A673 (cell line): ENCODE data around the gene ATG10. TPM values are rescaled to one million over a fixed set of nuclear protein-coding genes. Genes with fewer than 3 reads are reported as not detected.
"Not testable (repeated sequence)": the region's sequence is repeated elsewhere in the genome, so short reads cannot be mapped to it uniquely, and the experiment has no call there.

Experiments
- BruUV-seq: library from RNA; stranded (reverse); fragments of 400-500 nt; replicated peaks from 2 replicates; lab custom pipeline; 2021; lab: Mats Ljungman, UMichigan
- CTCF ChIA-PET: fragments of 300-600 bp; sonication (Branson Sonifier 250); formaldehyde crosslinking; loops from one replicate; lab custom pipeline; 2022; ENCODE audit warnings: antibody characterized with exemption; lab: Charles Lee
- POLR2A ChIA-PET: fragments of 300-600 bp; sonication (Branson Sonifier 250); formaldehyde crosslinking; loops from one replicate; lab custom pipeline; 2022; ENCODE audit warnings: antibody characterized with exemption; ENCODE audit not compliant: low non-redundant PET; lab: Charles Lee
- DNase-seq: peaks from one replicate; pipeline ENCODE4 v3.0.0-alpha.2; 2015; ENCODE audit warnings: low spot score
- H3K27ac ChIP-seq: fragments of 200-600 bp; sonication (generic); 2 replicates; pipeline ENCODE4 v1.5.1; 2016; ENCODE audit warnings: mixed run types, low read depth, mild to moderate bottlenecking, mixed read lengths, antibody characterized with exemption, low read length; ENCODE audit not compliant: poor library complexity, severe bottlenecking
- H3K27me3 ChIP-seq: fragments of 200-600 bp; sonication (generic); replicated peaks from 2 replicates; pipeline ENCODE4 v1.6.1; 2017; ENCODE audit warnings: mixed run types, low read depth, mild to moderate bottlenecking, mixed read lengths, antibody characterized with exemption, low read length; ENCODE audit not compliant: insufficient read depth, poor library complexity
- H3K36me3 ChIP-seq: fragments of 200-600 bp; sonication (generic); 2 replicates; pipeline ENCODE4 v1.6.1; 2016; ENCODE audit warnings: mixed run types, mild to moderate bottlenecking, mixed read lengths, antibody characterized with exemption, low read length; ENCODE audit not compliant: insufficient read depth, poor library complexity, severe bottlenecking
- H3K4me1 ChIP-seq: fragments of 200-600 bp; sonication (generic); 2 replicates; pipeline ENCODE4 v1.6.1; 2017; ENCODE audit warnings: mixed run types, mild to moderate bottlenecking, mixed read lengths, antibody characterized with exemption, low read length; ENCODE audit not compliant: insufficient read depth, poor library complexity, severe bottlenecking
- H3K4me3 ChIP-seq: fragments of 200-600 bp; sonication (generic); 2 replicates; pipeline ENCODE4 v1.5.1; 2016; ENCODE audit warnings: low read depth, mixed run types, mild to moderate bottlenecking, mixed read lengths, low read length; ENCODE audit not compliant: poor library complexity, severe bottlenecking
- H3K9me3 ChIP-seq: fragments of 200-600 bp; sonication (generic); 2 replicates; pipeline ENCODE4 v1.6.1; 2016; ENCODE audit warnings: mixed run types, low read depth, mild to moderate bottlenecking, mixed read lengths, antibody characterized with exemption, low read length; ENCODE audit not compliant: poor library complexity, severe bottlenecking
- CTCF ChIP-seq: fragments of 300-800, 200-600 bp; sonication (generic); conservative IDR thresholded peaks from 2 replicates; pipeline ENCODE4 v1.5.1; 2017; ENCODE audit warnings: low read depth, mild to moderate bottlenecking, antibody characterized with exemption, low read length, moderate library complexity, mixed read lengths
- EZH2 ChIP-seq: fragments of 200-600 bp; sonication (generic); IDR thresholded peaks from 2 replicates; pipeline ENCODE4 v1.6.1; 2017; ENCODE audit warnings: borderline replicate concordance, low read depth, mild to moderate bottlenecking, mixed read lengths, antibody characterized with exemption, low read length; ENCODE audit not compliant: poor library complexity, severe bottlenecking
- intact Hi-C: fragments of 100-400 bp; cut with micrococcal nuclease; formaldehyde crosslinking; loops from one replicate; pipeline ENCODE4 v1.10.0; 2022; ENCODE audit not compliant: unreplicated experiment
- total RNA-seq: library from RNA; stranded (reverse); gene quantifications from 2 replicates; pipeline ENCODE4 v1.2.3, GENCODE V29; 2021

The ATG10 gene
- total RNA-seq, 1 experiment from 2014 or later: 17.1 TPM

GRCh38 chr5:82106756-82107155, 134.9 kb downstream of the ATG10 start:
- no TSS peak for BruUV-seq
- H3K9me3 ChIP-seq: no peaks in the 10 kb centered on the region
- no peaks in the 10 kb centered on the region for H3K27me3 ChIP-seq
- intact Hi-C loops: loop anchor here (2.0 kb wide), 1 partner anchor 60 kb away; no protein-coding TSS in a partner anchor
- no peak overlapping the region for H3K27ac ChIP-seq
- CTCF ChIA-PET: interaction anchor here (2.3 kb wide), 1 partner anchor 59 kb away, joined by 24 read pairs; no protein-coding TSS in a partner anchor
- no peak overlapping the region for H3K4me3 ChIP-seq
- TF ChIP-seq EZH2 (no peak), CTCF (no peak)
- no peaks in the 10 kb centered on the region for H3K36me3 ChIP-seq
- POLR2A ChIA-PET: no interaction called here
- H3K4me1 ChIP-seq: peaks cover 31% of the 10 kb centered on the region
- DNase-seq: peak; percentile 24

- no peak for TF ChIP-seq EZH2
- TF ChIP-seq CTCF: peak; percentile 62
- H3K36me3 ChIP-seq: no peaks in the 10 kb centered on the region
- no TSS peak for BruUV-seq
- H3K27ac ChIP-seq: no peak overlapping the region
- POLR2A ChIA-PET: no interaction called here
- intact Hi-C loops: loop anchor here (2.0 kb wide), 1 partner anchor 60 kb away; no protein-coding TSS in a partner anchor
- peak; percentile 34 for DNase-seq
- CTCF ChIA-PET: interaction anchor here (2.3 kb wide), 1 partner anchor 58 kb away, joined by 24 read pairs; no protein-coding TSS in a partner anchor
- H3K9me3 ChIP-seq: no peaks in the 10 kb centered on the region
- H3K27me3 ChIP-seq: no peaks in the 10 kb centered on the region
- peaks cover 31% of the 10 kb centered on the region for H3K4me1 ChIP-seq
- no peak overlapping the region for H3K4me3 ChIP-seq
These were observed 135.4 kb downstream of the ATG10 start for GRCh38 chr5:82107267-82107666.

GRCh38 chr5:82109013-82109412, 137.2 kb downstream of the ATG10 start:
- Histone ChIP-seq H3K27ac (no peak overlapping the region), H3K4me3 (no peak overlapping the region), H3K4me1 (peaks cover 32% of the 10 kb centered on the region), H3K9me3 (no peaks in the 10 kb centered on the region), H3K27me3 (no peaks in the 10 kb centered on the region), H3K36me3 (no peaks in the 10 kb centered on the region)
- DNase-seq: no peak
- TF ChIP-seq EZH2 (no peak), CTCF (no peak)
- POLR2A ChIA-PET: no interaction called here
- no TSS peak for BruUV-seq
- CTCF ChIA-PET: no interaction called here
- intact Hi-C loops: no loop called here

GRCh38 chr5:82109915-82110314, 138.1 kb downstream of the ATG10 start:
- POLR2A ChIA-PET, H3K4me3 ChIP-seq, H3K9me3 ChIP-seq, H3K27ac ChIP-seq, H3K27me3 ChIP-seq, DNase-seq, BruUV-seq, H3K36me3 ChIP-seq, CTCF ChIA-PET: not testable (repeated sequence)
- peaks cover 34% of the 10 kb centered on the region for H3K4me1 ChIP-seq
- intact Hi-C loops: loop anchor here (10.0 kb wide), 1 partner anchor 115 kb away; no protein-coding TSS in a partner anchor
